ENCODE data around the gene LARGE2.
A peak's percentile ranks its signal among the peaks of the same experiment; 100 is the strongest.

LARGE2 gene

DNA sequence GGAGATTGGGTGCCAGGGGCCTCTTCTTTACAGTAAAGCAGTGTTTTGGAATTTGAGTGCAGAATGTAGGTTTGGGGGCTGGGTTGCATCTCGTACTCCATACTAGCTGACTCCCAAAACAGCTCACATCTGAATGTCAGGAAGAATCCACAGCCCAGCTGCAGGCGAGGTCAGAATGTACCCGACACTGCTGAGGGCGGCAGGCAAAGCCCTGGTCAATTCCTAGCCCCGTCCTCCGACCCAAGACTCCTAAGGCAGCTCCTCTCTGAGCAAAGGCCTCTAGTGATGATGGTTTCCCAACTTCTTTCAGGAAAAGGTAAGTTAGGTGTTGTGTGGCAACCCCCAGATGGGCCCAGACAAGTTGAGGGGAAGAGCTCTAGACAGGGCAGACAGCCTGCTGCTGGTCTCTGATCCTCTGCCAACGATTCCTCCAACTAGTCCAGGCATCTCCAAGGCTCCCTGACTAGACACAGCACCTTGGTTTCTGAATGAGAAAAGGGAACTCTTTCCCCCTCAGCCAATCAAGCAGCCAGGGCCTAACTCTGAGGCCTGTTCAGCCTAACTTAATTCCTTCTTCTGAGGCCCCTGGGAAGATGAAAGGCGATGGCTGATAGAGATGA, 8.6 kb downstream of the LARGE2 start:
- no peak for DNase-seq

- no peak for DNase-seq
Measured at GRCh38 chr11:45931739-45932138, 9.3 kb downstream of the LARGE2 start.

DNA sequence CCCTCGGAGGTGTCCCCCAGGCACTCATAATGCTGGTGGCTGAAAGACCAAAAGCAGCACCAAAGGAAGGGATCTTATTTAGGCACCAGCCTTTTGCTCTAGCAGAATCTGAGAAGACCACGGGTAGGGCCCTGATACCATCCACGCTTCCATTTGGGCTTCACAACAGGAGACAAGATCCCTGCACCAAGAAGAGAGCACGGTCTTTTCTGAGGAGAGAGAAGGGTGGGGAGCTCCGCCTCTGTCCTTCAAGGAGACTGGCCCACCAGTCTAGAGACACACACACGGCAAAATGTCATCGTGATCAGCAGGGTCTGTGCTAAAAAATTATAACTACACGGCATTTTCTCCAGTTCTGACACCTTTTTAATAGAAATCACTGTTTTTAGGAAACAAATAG, 9.8 kb downstream of the LARGE2 start:
- DNase-seq: no peak

GRCh38 chr11:45933131-45933831, 10.8 kb downstream of the LARGE2 start:
- peak; percentile 48 to 60 (median 57) for DNase-seq

- no peak for DNase-seq
Measured at GRCh38 chr11:45933846-45934579, 11.6 kb downstream of the LARGE2 start.

GRCh38 chr11:45934580-45935318, 12.3 kb downstream of the LARGE2 start:
- DNase-seq: no peak

- no peak for DNase-seq
Measured at GRCh38 chr11:45935349-45936064, 13.1 kb downstream of the LARGE2 start.

DNA sequence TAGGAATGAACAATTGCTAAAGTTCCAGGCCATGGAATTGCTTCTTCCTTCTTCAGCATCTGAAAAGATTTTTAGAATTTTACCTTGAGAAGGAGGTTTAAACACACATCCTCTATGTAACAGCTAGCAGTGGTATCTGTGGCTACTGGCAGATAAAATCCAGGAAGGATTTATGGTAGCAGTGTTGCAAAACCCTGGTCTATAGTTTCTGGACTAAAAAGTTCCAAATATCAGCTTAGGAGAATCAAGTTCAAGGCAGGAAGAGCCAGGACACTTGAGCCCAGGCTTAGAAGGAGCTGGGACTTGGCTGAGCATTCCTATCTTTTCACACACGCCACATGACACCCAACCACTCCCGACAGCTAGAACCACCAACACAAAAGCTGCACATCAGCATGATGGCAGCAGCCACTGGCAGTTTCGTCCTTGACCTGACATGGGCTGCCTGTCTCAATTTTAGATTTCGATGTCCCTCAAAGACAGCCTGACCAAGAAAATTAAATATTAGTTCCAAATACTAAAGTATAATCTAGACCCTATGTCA, 14.1 kb downstream of the LARGE2 start:
- DNase-seq: no peak

DNA sequence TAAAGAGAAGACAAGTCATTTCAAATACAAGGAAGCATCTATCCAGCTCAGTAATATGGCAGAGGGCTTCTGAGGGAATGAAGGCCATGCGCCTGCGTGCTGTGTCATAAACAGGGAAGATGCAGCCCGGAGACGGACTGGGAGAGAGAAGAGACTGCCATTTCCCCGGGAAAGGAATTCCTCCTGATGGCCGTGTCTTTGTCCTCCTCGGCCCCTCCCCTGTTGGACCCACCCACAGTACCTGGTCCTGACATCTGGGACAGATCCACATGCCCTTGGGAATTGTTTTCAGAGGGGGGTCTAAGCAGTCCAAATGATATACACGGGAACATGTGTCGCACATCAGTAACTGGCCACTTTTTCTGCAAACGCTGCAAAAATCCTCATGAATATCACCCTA, 15.5 kb downstream of the LARGE2 start:
- no peak for DNase-seq

DNA sequence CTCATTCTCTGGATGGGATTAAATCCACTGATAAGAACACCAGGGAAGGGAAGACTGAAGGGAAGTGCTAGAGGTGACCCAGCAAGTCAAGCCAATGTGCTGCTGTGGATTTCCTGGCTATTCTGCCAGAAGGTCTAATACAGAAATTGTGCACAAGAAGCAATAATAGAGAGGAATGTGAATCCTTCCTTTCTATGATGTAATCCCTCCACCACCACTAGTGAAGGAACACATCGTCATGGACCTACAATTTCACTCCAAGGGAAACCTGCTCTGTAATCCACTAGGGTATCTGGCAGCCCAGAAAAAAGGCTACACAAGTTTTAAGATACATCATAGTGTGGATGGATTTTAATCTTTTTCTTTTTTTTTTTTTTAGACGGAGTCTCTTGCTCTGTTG, 17.4 kb downstream of the LARGE2 start:
- no peak for DNase-seq

- DNase-seq: no peak
Measured at GRCh38 chr11:45941285-45941684, 18.8 kb downstream of the LARGE2 start.

DNA sequence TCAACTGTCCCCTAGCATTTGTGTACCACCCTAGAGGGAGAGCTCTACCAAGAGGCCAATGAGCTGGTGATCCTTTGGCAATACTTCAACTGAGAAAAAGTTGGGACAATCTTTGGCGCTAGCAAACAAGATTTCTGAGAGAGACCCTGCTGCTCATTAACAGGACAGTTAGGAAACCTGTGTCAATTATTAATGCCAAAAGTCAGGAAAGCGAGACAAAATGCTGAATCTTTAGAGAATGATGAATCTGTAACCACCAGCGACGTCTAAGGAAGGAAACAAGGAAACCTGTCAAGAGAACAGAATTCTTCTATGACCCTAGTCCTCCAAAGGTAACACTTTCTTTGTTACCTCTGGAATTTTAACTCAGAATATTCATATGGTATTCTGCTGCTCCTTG, 19.9 kb downstream of the LARGE2 start:
- DNase-seq: no peak

DNA sequence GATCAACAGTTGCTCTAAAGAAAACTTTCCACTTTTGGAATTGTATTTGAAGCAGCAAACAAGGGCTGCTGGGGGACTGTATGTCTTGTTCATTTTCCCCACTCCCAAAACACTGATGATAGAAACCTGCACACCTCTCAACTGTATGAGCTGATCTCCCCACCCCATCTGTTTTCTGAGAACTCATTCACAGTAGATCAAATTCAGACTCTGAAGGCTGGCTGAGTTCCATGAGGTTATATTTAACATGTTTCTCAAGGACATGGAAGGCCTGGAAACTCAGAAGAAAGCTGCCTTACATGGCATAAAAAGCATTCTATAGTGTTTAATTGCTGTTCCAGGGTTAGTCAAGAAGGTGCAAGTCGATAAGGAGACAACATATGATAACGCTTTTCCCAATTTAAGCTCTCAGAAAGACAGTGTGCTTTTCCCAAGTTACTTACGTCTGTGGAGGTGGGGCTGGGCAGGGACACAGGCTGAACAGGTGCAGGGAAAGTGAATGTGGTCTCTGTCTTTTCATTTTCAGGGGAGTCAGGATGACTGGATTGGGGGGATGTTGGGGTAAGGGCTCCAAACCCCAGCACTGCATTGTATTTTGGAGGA, 23.0 kb downstream of the LARGE2 start:
- no peak for DNase-seq

DNA sequence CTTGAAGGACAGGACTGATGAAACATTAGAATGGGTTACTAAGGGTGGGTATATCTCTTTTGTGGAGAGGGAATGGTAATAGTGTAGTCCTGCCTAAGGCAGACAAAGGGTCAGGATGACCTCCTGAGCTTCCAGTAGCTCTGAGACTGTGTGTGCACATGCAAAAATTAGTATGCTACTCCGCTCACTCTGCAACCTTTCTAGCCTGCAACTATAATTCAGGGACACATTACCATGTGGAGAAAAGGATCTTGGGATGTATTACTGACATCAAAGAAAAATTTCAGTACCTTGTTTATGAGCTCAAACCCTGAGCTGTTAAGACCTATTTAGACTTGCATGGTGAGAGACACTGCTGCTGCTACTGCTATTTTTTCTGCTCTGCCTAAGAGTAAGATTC, 25.4 kb downstream of the LARGE2 start:
- no peak for DNase-seq

- no peak for DNase-seq
Measured at GRCh38 chr11:45948356-45948755, 25.9 kb downstream of the LARGE2 start.

DNA sequence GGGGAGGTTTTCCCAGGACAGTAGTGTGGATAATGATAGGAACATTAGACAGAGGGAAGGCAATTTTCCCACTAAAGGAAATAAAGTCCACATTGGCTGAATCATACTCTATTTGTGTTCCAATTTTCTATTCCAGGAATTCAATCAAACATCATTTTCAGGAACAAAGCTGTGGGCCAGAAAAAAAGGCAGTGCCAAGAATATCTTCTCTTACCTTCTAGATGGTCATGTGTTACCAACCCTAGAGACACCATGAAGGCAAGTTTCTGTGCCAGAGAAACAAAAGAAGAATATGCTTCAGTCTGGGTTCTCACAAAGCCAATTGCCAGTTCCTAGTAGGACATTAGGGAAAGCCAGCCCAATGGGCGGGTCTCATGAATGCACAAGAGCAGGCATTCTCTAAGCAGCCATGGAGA, 27.5 kb downstream of the LARGE2 start:
- no peak for DNase-seq

DNA sequence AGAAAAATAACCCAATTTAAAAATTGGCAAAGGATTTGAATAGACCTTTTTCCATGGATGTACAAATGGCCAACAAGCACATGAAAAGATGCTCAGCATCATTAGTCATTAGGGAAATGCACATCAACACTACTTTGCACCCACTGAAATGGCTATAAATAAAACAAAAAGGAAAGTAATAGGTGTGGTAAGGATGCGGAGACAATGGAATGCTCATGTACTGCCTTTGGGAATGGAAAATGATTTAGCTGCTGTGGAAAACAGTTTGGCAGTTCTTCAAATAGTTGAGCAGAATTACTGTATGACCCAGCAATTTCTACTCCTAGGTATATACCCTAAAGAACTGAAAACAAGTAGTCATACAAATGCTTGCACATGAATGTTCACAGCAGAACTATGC, 37.4 kb downstream of the LARGE2 start:
- DNase-seq: no peak

DNA sequence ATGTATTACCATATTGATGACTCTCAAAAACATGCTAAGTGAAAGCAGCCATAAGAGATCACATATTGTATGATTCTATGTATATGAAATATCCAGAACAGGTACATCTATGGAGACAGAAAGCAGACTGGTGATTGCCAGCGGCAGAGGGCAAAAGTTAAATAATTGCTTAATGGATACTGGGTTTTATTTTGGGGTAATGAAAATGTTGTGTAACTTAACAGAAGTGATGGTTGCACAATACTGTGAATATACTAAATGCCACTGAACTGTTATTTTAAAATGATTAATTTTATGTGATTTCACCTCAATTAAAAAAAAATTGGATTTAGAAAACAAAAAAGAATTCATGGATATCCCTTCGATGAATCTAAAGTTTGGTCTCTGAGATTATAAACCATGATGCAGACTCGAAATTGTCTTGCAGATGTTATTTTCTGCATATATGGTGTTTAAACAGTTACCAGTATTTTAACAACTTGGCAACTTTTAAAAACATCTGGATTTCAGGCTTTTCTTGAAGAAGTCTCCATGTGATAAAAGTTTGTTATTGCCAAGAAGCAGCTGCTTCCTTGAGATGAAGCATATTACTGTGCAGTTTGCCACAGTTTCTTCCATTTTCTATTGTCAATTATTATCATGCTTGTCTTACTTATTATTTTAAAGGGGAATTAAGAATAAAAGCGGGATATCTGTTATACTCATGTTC, 38.1 kb downstream of the LARGE2 start:
- DNase-seq: peak in 1 of 3 donors; percentile 17

GRCh38 chr11:45961751-45962240, 39.3 kb downstream of the LARGE2 start:
- no peak for DNase-seq

- peak; percentile 68 to 80 (median 73) for DNase-seq
Measured at GRCh38 chr11:45964911-45965389, 42.5 kb downstream of the LARGE2 start.

GRCh38 chr11:45967506-45967905, 45.0 kb downstream of the LARGE2 start:
- no peak for DNase-seq

Measured in suppressor macrophage treated with lipopolysaccharide for 1 hour (primary cell).